Measurements from ENCODE around the gene NKX1-2.

GRCh38 chr10:124414076-124414475 lies 35.8 kb downstream of the NKX1-2 start:
- no peak for TF ChIP-seq CTCF (IDR thresholded peaks at IDR 0.05)
- no peak for TF ChIP-seq POLR2A (IDR thresholded peaks at IDR 0.05)
